GM10847 (cell line): ENCODE measurements around the gene MRNIP.

Experiments
- POLR2A ChIP-seq: IDR thresholded peaks from 2 replicates; pipeline ENCODE4 v1.6.1; 2011; ENCODE audit not compliant: insufficient read length; ENCODE audit errors: extremely low read depth

The MRNIP gene

GRCh38 chr5:179788193-179788854 lies 70.3 kb downstream of the MRNIP start:
- no peak for TF ChIP-seq POLR2A
